Urothelium cell line (cell line): ENCODE data around the gene CHL1.

Experiments
- DNase-seq: peaks from one replicate; pipeline ENCODE4 v3.0.0; 2011; ENCODE audit warnings: low spot score, mixed read lengths
- FAIRE-seq: peaks from 2 replicates; lab custom pipeline; 2011; peaks lifted over from hg19 to GRCh38; lab: Jason Lieb, UNC

The CHL1 gene

GRCh38 chr3:279325-279724 lies 82.8 kb downstream of the CHL1 start:
- FAIRE-seq (no peak), DNase-seq (no peak)

- no peak for FAIRE-seq
- no peak for DNase-seq
Measured at GRCh38 chr3:280681-281080, 84.1 kb downstream of the CHL1 start.

- no peak for FAIRE-seq
- no peak for DNase-seq
Measured at GRCh38 chr3:284322-284721, 87.8 kb downstream of the CHL1 start.

DNA sequence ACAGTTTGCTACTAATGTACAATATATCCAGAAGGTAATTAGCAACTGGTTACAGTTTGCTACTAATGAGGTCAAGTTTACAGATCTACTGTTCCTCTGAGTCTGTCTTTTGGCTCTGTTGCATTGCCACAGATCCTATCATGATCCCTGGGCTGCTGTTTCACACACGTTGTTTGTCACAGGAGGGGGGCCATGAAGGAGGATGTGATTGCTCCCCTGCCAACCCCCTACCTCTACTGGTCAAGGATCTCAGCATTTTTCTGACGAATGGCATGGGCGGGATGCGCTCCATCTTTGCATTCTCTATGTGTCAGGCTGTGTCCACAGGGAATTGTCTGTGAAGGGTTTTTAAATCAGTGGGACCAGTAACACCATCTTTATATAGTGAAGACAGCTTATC lies 91.9 kb downstream of the CHL1 start:
- DNase-seq (no peak), FAIRE-seq (no peak)

DNA sequence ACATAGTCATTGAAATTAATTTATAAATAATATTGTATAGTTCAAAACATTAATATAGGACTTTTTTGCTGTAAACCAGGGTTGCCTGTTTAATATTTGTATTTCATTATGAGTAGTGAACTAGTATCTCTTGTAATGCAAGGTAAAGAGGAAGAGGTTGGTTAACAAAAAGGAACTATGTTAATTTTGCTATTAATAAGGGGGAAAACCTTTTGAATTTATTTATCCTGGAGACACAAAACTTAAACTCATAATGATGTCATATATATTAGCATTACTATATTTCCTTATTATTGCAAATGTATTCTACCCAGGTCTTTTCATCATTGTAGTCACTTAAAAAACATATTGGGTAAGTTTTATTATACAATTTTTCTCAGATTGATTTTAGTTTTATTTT lies 94.5 kb downstream of the CHL1 start:
- DNase-seq (no peak), FAIRE-seq (no peak)

- DNase-seq (no peak), FAIRE-seq (no peak)
Measured at GRCh38 chr3:291646-292436, 95.3 kb downstream of the CHL1 start.

DNA sequence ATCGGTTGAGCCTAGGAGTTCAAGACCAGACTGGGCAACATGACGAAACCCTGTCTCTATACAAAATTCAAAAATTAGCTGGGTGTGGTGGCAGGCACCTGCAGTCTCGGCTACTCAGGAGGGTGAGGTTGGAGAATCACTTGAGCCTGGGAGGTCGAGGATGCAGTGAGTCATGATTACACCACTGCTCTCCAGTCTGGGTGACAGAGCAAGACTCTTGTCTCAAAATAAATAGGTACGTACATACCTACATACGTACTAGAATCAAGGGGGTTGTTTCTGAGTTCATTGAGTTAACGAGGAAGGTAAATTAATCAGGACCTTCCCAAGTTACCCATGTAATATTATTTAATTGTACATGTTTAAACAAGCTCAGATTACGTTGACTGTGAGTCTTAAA lies 97.5 kb downstream of the CHL1 start:
- FAIRE-seq, result no peak

DNA sequence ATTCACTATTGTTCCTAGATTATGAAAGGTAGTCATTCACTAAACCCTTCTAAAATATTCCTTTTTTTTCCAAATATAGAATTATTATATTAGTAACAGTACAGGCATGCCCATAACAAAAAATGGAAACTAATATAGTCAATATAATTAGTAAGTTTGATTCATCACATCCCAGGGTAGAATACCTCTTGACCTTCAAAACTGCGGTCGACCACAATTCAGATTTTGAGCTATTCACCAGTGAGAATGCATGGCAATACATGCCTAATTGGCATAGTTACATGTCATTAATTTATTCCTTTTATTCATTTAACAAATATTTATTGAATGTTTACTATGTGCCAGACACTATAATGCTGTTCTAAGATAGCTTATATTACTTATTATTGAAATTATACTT lies 98.0 kb downstream of the CHL1 start:
- no peak for FAIRE-seq
- no peak for DNase-seq

More for the DNA sequence above, 97.5 kb downstream of the CHL1 start:
- no peak for DNase-seq

- FAIRE-seq (no peak), DNase-seq (no peak)
Measured at GRCh38 chr3:295166-295565, 98.6 kb downstream of the CHL1 start.

DNA sequence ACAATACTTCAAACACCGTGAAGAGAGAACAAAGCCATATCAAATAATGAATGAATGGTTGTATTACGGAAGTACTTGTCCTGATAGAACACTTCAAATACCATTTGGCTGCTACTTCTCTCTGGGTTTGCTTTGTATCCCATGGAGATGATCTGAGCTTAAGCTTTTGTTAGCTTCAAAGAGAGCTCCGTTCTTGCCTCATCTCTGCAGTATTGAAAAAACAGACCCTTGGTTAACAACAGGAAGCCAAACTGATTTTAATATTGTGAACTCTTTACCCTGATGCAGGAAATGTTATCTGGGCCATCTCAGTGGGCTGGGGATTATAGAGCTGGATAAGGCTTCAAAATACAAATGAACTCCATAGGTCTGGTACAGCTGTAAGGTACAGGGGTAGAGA lies 101.0 kb downstream of the CHL1 start:
- FAIRE-seq, result no peak
- no peak for DNase-seq

- FAIRE-seq (no peak), DNase-seq (no peak)
Measured at GRCh38 chr3:299590-300301, 103.2 kb downstream of the CHL1 start.

DNA sequence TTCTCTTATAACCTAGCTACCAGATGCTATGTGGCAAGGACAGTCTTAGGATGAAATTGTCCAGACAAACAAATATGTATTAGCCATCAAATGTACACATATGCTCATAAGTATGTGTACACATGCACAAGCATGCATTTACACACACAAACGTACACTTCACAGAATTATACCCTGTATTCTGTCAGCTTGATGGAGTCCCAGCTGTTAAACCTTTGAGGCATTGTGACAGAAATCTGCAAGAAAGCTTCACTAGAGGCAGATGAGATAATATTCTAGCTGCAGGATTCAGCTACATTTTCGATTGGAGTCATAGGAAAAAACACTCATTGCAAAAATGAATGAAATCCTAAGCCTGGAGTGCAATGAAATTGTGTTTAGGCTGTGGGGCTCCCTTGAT lies 110.6 kb downstream of the CHL1 start:
- DNase-seq (no peak), FAIRE-seq (no peak)

GRCh38 chr3:308597-309321 lies 112.2 kb downstream of the CHL1 start:
- FAIRE-seq, result no peak
- DNase-seq, result no peak

GRCh38 chr3:312160-312733 lies 115.7 kb downstream of the CHL1 start:
- FAIRE-seq (no peak), DNase-seq (no peak)

DNA sequence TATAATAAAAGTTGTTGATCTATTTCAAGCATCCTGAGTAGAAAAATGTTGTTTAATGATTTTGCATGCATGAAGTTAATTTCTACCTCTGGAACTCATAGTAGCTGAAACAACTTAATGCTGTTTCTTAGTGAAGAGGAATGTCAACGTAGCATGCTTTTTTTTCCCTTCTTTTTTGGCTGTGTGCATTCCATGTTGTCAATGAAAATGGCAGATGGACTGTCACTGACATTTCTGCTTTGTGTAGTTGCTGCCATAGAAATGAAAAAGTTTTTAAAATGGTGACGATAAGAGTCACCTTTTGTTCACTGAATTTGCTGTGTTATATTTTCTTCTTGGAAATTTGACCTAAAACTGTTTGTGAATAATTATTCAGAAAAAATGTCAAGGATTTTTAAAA lies 116.3 kb downstream of the CHL1 start:
- FAIRE-seq (no peak), DNase-seq (no peak)

DNA sequence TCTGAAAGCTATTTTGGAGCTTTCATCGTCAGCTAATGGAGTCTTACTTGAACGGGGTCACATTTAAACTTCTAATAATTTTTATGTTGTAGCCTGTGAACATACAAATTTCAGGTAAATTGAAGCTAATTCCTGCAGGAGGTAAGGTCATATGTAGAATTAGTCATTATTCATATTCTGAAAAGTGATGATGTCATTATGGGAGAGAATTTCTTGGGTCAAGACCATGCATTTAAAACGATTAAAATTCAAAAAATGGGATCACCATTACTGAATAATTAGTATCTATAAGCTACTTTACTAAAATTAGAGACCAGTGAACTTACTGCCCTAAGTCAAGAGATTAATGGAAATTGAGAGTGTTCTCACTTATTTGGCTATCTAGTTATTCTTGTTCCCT lies 120.4 kb downstream of the CHL1 start:
- FAIRE-seq (no peak), DNase-seq (no peak)

DNA sequence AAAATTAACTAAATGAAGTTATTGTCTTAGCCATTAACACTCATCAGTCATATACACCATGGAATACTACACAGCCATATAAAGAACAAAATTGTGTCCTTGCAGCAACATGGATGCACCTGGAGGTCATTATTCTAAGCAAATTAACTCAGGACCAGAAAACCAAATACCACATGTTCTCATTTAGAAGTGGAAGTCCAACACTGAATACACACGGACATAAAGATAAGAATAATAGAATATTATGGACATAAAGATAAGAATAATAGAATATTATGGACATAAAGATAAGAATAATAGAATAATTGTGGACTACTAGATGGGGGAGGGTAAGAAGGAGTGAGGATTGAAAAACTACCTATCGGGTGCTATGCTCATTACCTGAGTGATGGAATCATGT lies 122.3 kb downstream of the CHL1 start:
- DNase-seq (no peak), FAIRE-seq (no peak)

GRCh38 chr3:324423-324822 lies 127.9 kb downstream of the CHL1 start:
- FAIRE-seq, result no peak
- no peak for DNase-seq

GRCh38 chr3:325495-325894 lies 128.9 kb downstream of the CHL1 start:
- no peak for DNase-seq
- no peak for FAIRE-seq

DNA sequence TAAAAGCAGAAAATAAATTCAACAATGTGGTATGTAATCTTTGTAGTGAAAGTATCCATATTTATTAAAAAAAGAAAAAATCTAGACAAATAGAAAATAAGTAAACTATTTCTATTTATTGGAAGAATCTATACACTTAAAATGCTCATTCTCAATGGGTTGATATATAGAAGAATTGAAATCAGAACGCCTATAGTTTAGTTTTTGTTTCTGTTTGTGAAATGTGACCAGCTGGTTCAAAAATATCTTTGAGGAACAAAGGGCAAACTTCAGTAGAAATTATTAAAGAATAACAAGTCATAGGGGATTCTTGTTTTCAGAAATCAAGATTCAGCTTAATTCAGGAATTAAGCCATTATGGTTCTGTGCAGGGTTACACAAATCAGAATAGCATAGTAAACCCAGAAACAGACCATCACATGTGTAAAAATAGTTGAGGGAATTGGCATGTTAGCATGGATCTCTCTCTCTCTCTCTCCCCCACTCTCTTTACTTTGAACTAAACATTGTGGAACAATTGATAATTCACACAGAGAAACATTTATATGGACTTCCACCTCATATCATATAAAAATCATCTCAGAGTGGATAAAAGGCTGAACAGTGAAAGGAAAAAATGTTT lies 134.0 kb downstream of the CHL1 start:
- DNase-seq (no peak), FAIRE-seq (no peak)

- DNase-seq, result no peak
- no peak for FAIRE-seq
Measured at GRCh38 chr3:331881-332280, 135.3 kb downstream of the CHL1 start.
